ENCODE results near the gene KLHL18.

GRCh38 chr3:47265725-47266428, 16.9 kb upstream of the KLHL18 start:
- no peak for TF ChIP-seq POLR2AphosphoS5 (IDR thresholded peaks at IDR 0.05)
- no peak for TF ChIP-seq CTCF (IDR thresholded peaks at IDR 0.05)

All from esophagus muscularis mucosa (tissue), 3 donors.